Fibroblast of the aortic adventitia (primary cell): ENCODE measurements around the gene SDCCAG8. TPM values are rescaled to one million over a fixed set of nuclear protein-coding genes. Genes with fewer than 3 reads are reported as not detected.

ENCODE experiments used
- DNase-seq: peaks from one replicate; pipeline ENCODE4 v3.0.0-alpha.2; 2010; ENCODE audit warnings: low read depth
- H3K4me3 ChIP-seq: 2 replicates; pipeline ENCODE4 v1.5.1; 2011; ENCODE audit warnings: low read depth, mild to moderate bottlenecking, control low read depth, low read length, moderate library complexity
- total RNA-seq: library from RNA; depleted of rRNA; stranded (reverse); fragments of >200 nt; gene quantifications from 2 replicates; pipeline ENCODE4 v1.2.3, GENCODE V29; 2012; ENCODE audit warnings: low replicate concordance
- TF ChIP-seq, protein P1 (sequence below): IDR thresholded peaks from 2 replicates; pipeline ENCODE4 v1.5.1; 2011; ENCODE audit warnings: mild to moderate bottlenecking, low read length, control low read depth, inconsistent platforms; ENCODE audit not compliant: insufficient read depth

SDCCAG8 gene
- total RNA-seq, 1 donor: 69.2 TPM

- no peak for DNase-seq
- peak overlapping the region; percentile 7 for H3K4me3 ChIP-seq
- TF ChIP-seq, protein P1, sequence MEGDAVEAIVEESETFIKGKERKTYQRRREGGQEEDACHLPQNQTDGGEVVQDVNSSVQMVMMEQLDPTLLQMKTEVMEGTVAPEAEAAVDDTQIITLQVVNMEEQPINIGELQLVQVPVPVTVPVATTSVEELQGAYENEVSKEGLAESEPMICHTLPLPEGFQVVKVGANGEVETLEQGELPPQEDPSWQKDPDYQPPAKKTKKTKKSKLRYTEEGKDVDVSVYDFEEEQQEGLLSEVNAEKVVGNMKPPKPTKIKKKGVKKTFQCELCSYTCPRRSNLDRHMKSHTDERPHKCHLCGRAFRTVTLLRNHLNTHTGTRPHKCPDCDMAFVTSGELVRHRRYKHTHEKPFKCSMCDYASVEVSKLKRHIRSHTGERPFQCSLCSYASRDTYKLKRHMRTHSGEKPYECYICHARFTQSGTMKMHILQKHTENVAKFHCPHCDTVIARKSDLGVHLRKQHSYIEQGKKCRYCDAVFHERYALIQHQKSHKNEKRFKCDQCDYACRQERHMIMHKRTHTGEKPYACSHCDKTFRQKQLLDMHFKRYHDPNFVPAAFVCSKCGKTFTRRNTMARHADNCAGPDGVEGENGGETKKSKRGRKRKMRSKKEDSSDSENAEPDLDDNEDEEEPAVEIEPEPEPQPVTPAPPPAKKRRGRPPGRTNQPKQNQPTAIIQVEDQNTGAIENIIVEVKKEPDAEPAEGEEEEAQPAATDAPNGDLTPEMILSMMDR: no peak
Measured at GRCh38 chr1:243244432-243244841, 11.4 kb upstream of the SDCCAG8 start.

- no peak overlapping the region for H3K4me3 ChIP-seq
- DNase-seq: peak; percentile 77
- TF ChIP-seq, protein P1: no peak
Measured at GRCh38 chr1:243246916-243247315, 8.9 kb upstream of the SDCCAG8 start.

GRCh38 chr1:243247901-243248300 is 7.9 kb upstream of the SDCCAG8 start:
- no peak for DNase-seq
- TF ChIP-seq, protein P1: no peak

GRCh38 chr1:243249214-243249613 is 6.6 kb upstream of the SDCCAG8 start:
- no peak overlapping the region for H3K4me3 ChIP-seq
- TF ChIP-seq, protein P1: no peak
- no peak for DNase-seq

More at GRCh38 chr1:243247901-243248300, 7.9 kb upstream of the SDCCAG8 start:
- no peak overlapping the region for H3K4me3 ChIP-seq

GRCh38 chr1:243250102-243250501 is 5.7 kb upstream of the SDCCAG8 start:
- H3K4me3 ChIP-seq: no peak overlapping the region
- DNase-seq: no peak
- TF ChIP-seq, protein P1: no peak

- TF ChIP-seq, protein P1: no peak
- DNase-seq: no peak
- H3K4me3 ChIP-seq: peak overlapping the region; percentile 91
Measured at GRCh38 chr1:243251539-243251938, 4.3 kb upstream of the SDCCAG8 start.
